HFF-Myc (cell line): Measurements from ENCODE around the gene FGF18.

Source experiments
- DNase-seq: peaks from one replicate; pipeline ENCODE4 v3.0.0-alpha.2; 2011; ENCODE audit warnings: low read depth; ENCODE audit errors: extremely low read depth
- H3K4me3 ChIP-seq: replicated peaks from 2 replicates; pipeline ENCODE4 v1.5.1; 2011; ENCODE audit warnings: low read depth, mild to moderate bottlenecking, control low read depth, low read length
- CTCF ChIP-seq: IDR thresholded peaks from 2 replicates; pipeline ENCODE4 v1.5.1; 2012; ENCODE audit warnings: mild to moderate bottlenecking, low read depth, low read length, control low read depth; ENCODE audit errors: missing control alignments

Gene FGF18

GRCh38 chr5:171470420-171470819, 51.0 kb downstream of the FGF18 start:
- H3K4me3 ChIP-seq: no peak overlapping the region
- DNase-seq: no peak
- no peak for TF ChIP-seq CTCF

- no peak overlapping the region for H3K4me3 ChIP-seq
- TF ChIP-seq CTCF: no peak
- DNase-seq: no peak
Observed at GRCh38 chr5:171474230-171474813, 54.9 kb downstream of the FGF18 start.

GRCh38 chr5:171475596-171475995, 56.1 kb downstream of the FGF18 start:
- no peak for DNase-seq
- TF ChIP-seq CTCF: no peak
- H3K4me3 ChIP-seq: no peak overlapping the region

- H3K4me3 ChIP-seq: no peak overlapping the region
- DNase-seq: no peak
- TF ChIP-seq CTCF: no peak
Observed at GRCh38 chr5:171476701-171477100, 57.3 kb downstream of the FGF18 start.

GRCh38 chr5:171477101-171477500, 57.7 kb downstream of the FGF18 start:
- H3K4me3 ChIP-seq: no peak overlapping the region
- no peak for TF ChIP-seq CTCF
- no peak for DNase-seq

- no peak for DNase-seq
- no peak for TF ChIP-seq CTCF
Observed at GRCh38 chr5:171477666-171478065, 58.2 kb downstream of the FGF18 start.

GRCh38 chr5:171478946-171479775, 59.7 kb downstream of the FGF18 start:
- no peak overlapping the region for H3K4me3 ChIP-seq
- no peak for TF ChIP-seq CTCF
- no peak for DNase-seq

More at GRCh38 chr5:171477666-171478065, 58.2 kb downstream of the FGF18 start:
- H3K4me3 ChIP-seq: no peak overlapping the region
